SH-SY5Y (cell line): ENCODE measurements around the gene BOK.

Experiments
- GATA2 ChIP-seq: IDR thresholded peaks from 2 replicates; pipeline ENCODE4 v1.6.1; 2011; ENCODE audit warnings: mild to moderate bottlenecking, low read depth, low read length
- GATA3 ChIP-seq: IDR thresholded peaks from 2 replicates; pipeline ENCODE4 v1.6.1; 2011; ENCODE audit warnings: low read depth, mild to moderate bottlenecking, low read length, moderate library complexity

DNA sequence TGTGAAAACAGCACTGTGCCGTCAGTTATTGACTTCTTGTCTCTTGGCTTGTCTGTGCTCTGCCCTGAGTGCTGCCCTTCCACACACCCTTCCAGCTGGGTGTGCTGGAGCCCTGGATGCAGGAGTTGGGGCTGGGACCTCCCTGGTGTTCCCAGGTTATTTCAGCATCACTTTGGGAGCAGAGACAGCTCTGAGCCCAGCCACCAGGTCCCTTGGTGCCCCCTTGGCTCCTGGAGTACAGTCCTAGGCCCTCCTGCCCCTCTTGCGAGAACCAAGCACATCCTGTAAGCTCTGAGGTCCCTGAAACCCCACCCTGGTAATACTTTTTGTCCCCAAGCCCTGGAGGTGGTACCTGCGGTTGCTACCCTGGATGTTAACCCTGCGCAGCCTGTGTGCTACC is 24.3 kb downstream of the BOK start:
- TF ChIP-seq GATA2 = no peak
- no peak for TF ChIP-seq GATA3
